DMS53 treated with DMSO at 0.1 percent for 48 hours (cell line): ENCODE results near the gene PRSS58.

Experiments
- DNase-seq: peaks from one replicate; lab custom pipeline; 2025; ENCODE audit not compliant: unreplicated experiment; lab: John Stamatoyannopoulos, UW

PRSS58 gene

DNA sequence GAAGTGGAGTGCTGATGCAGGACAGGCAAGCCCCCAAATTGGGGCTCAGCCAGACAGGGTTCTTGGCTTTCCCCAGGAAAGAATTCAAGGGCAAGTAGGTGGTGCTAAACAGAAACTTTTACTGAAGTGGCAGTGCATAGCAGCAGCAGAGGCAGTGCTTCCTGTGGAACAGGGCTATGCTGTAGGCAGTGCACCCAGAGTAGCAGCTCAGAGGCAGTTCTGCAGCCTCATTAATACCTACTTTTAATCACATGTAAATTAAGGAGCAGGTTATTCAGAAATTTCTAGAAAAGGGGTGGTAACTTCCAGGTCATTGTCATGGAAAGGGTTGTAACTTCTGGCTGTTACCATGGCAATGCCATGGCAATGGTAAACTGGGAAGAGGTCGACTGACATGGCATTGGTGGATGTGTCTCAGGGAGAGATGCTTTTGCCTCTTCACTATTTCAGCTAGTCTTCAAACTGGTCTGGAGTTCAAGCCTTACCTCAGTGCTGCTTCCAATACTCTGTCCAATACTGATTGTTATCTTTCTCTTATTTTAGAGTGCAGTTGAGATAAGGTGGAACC, 29.2 kb downstream of the PRSS58 start:
- no peak for DNase-seq
